ENCODE measurements around the gene TRUB2.

DNA sequence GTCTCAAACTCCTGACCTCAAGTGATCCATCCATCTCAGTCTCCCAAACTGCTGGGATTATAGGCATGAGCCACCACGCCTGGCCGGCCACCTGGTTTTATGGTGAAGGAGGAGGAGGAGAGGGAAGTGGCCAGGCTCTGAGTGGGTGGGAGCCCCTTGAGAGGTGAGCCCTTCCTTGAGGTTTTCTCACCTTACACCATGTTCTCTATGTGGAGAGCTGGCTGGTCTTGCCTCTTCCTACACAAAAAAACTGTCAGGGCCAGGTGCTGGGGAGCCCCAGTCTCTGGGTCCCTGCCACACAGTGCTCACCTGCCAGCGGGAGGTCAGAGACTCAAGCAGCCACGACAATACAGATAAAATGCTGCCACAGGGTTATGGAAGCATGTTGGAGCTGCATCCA is 28.1 kb downstream of the TRUB2 start:
- TF ChIP-seq, protein P1, sequence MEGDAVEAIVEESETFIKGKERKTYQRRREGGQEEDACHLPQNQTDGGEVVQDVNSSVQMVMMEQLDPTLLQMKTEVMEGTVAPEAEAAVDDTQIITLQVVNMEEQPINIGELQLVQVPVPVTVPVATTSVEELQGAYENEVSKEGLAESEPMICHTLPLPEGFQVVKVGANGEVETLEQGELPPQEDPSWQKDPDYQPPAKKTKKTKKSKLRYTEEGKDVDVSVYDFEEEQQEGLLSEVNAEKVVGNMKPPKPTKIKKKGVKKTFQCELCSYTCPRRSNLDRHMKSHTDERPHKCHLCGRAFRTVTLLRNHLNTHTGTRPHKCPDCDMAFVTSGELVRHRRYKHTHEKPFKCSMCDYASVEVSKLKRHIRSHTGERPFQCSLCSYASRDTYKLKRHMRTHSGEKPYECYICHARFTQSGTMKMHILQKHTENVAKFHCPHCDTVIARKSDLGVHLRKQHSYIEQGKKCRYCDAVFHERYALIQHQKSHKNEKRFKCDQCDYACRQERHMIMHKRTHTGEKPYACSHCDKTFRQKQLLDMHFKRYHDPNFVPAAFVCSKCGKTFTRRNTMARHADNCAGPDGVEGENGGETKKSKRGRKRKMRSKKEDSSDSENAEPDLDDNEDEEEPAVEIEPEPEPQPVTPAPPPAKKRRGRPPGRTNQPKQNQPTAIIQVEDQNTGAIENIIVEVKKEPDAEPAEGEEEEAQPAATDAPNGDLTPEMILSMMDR (IDR thresholded peaks at IDR 0.05): no peak
- no peak for TF ChIP-seq EZH2 (IDR thresholded peaks at IDR 0.05; ENCODE audit: borderline replicate concordance, insufficient read depth, low read depth, low read length, poor library complexity, severe bottlenecking)

Data from B cell (primary cell).